Loucy (cell line): ENCODE results near the gene B3GALT6.

Source experiments
- EZH2phosphoT487 ChIP-seq: fragments of 200-600 bp; IDR thresholded peaks from 2 replicates; pipeline ENCODE4 v1.6.1; 2018; ENCODE audit warnings: antibody characterized with exemption, mild to moderate bottlenecking, moderate library complexity, borderline replicate concordance
- TF ChIP-seq, protein P1 (sequence below): fragments of 200-600 bp; sonication (generic); conservative IDR thresholded peaks from 2 replicates; pipeline ENCODE4 v1.5.1; 2014; ENCODE audit warnings: mild to moderate bottlenecking, antibody characterized with exemption, low read length

DNA sequence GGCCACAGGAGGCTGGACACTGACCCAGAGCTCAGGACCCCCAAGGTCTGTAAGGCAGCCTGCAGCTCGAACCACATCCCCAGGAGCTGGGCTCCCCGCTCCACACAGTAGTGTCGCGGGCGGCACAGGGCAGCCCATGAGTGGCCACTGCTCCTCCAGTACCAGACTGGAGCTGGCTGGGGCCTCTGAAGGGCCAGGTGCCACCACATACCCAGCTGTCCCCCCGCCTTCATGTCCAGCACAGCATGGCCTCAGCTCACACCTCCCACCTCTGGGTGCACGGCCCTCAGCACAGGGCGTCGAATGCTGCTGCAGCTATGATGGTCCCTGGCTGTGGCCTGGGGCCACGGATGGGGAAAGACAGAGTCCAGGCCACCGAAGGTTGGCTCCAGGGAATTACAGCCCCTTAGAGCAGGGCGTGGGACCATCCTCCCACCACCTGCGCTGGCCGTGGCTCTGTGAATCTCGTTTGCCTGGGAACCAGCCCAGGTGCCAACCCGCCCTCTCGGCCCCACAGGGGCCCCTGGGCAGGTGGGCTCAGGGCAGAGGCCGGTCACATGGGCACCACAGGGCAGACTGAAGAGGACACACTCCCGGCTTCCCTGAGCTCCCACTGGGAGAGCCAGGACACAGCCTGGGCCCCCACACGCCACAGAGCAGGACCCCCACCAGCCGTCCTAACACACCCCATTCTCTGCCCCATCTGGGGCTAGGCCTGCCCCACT, 16.0 kb upstream of the B3GALT6 start:
- TF ChIP-seq, protein P1, sequence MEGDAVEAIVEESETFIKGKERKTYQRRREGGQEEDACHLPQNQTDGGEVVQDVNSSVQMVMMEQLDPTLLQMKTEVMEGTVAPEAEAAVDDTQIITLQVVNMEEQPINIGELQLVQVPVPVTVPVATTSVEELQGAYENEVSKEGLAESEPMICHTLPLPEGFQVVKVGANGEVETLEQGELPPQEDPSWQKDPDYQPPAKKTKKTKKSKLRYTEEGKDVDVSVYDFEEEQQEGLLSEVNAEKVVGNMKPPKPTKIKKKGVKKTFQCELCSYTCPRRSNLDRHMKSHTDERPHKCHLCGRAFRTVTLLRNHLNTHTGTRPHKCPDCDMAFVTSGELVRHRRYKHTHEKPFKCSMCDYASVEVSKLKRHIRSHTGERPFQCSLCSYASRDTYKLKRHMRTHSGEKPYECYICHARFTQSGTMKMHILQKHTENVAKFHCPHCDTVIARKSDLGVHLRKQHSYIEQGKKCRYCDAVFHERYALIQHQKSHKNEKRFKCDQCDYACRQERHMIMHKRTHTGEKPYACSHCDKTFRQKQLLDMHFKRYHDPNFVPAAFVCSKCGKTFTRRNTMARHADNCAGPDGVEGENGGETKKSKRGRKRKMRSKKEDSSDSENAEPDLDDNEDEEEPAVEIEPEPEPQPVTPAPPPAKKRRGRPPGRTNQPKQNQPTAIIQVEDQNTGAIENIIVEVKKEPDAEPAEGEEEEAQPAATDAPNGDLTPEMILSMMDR = no peak
- TF ChIP-seq EZH2phosphoT487 = no peak
